Duodenal mucosa (tissue), 2 donors: Measurements from ENCODE around the gene SERPINA3.
"Not testable (repeated sequence)": the region's sequence is repeated elsewhere in the genome, so short reads cannot be mapped to it uniquely, and the experiment has no call there.

Source experiments
- H3K27ac ChIP-seq: one replicate; pipeline ENCODE4 v1.7.0; 2013; ENCODE audit warnings: low read depth, low read length
- H3K27me3 ChIP-seq, 2 donors: one replicate each; pipeline ENCODE4 v1.7.0; 2013; ENCODE audit warnings: low read length in 2 of 2, control low read depth in 1 of 2; ENCODE audit not compliant: insufficient read depth in 2 of 2, control insufficient read depth in 1 of 2
- H3K36me3 ChIP-seq, 2 donors: one replicate each; pipeline ENCODE4 v1.7.0; 2013; ENCODE audit warnings: low read length in 2 of 2, control low read depth in 1 of 2; ENCODE audit not compliant: insufficient read depth in 2 of 2, control insufficient read depth in 1 of 2
- H3K4me1 ChIP-seq, 2 donors: one replicate each; pipeline ENCODE4 v1.7.0; 2013; ENCODE audit warnings: low read length in 2 of 2, control low read depth in 1 of 2; ENCODE audit not compliant: insufficient read depth in 2 of 2, control insufficient read depth in 1 of 2
- H3K4me3 ChIP-seq, 2 donors: one replicate each; pipeline ENCODE4 v1.7.0; 2013; ENCODE audit warnings: low read length in 2 of 2, low read depth in 1 of 2
- H3K9ac ChIP-seq, 2 donors: one replicate each; pipeline ENCODE4 v1.7.0; 2013; ENCODE audit warnings: low read length in 2 of 2, low read depth in 1 of 2
- H3K9me3 ChIP-seq, 2 donors: one replicate each; pipeline ENCODE4 v1.7.0; 2013; ENCODE audit warnings: low read length in 2 of 2, control low read depth in 1 of 2; ENCODE audit not compliant: control insufficient read depth in 1 of 2

The SERPINA3 gene

GRCh38 chr14:94596361-94596760 lies 15.8 kb upstream of the SERPINA3 start:
- Histone ChIP-seq H3K27ac (no peak overlapping the region), H3K36me3 (no peaks in the 10 kb centered on the region), H3K9ac (no peak overlapping the region), H3K27me3 (no peaks in the 10 kb centered on the region), H3K9me3 (no peaks in the 10 kb centered on the region), H3K4me1 (peaks cover 29 to 34% of the 10 kb centered on the region in 2 donors), H3K4me3 (no peak overlapping the region)

GRCh38 chr14:94597788-94598187 lies 14.4 kb upstream of the SERPINA3 start:
- no peaks in the 10 kb centered on the region for H3K9me3 ChIP-seq
- H3K27ac ChIP-seq = no peak overlapping the region
- no peaks in the 10 kb centered on the region for H3K27me3 ChIP-seq
- no peaks in the 10 kb centered on the region for H3K36me3 ChIP-seq
- H3K9ac ChIP-seq = no peak overlapping the region
- H3K4me1 ChIP-seq = peaks cover 37 to 43% of the 10 kb centered on the region in 2 donors
- H3K4me3 ChIP-seq = no peak overlapping the region

GRCh38 chr14:94598506-94598815 lies 13.7 kb upstream of the SERPINA3 start:
- H3K36me3 ChIP-seq = no peaks in the 10 kb centered on the region
- no peaks in the 10 kb centered on the region for H3K9me3 ChIP-seq
- H3K27ac ChIP-seq = peak overlapping the region; percentile 58
- H3K4me3 ChIP-seq = peak overlapping the region in 1 of 2 donors; percentile 19
- H3K9ac ChIP-seq = peak overlapping the region in 1 of 2 donors; percentile 52
- no peaks in the 10 kb centered on the region for H3K27me3 ChIP-seq
- H3K4me1 ChIP-seq = peaks cover 37 to 43% of the 10 kb centered on the region in 2 donors

- Histone ChIP-seq H3K9ac (peak overlapping the region in 1 of 2 donors; percentile 52), H3K4me3 (peak overlapping the region in 1 of 2 donors; percentile 19), H3K27ac (peak overlapping the region; percentile 58), H3K36me3 (no peaks in the 10 kb centered on the region), H3K27me3 (no peaks in the 10 kb centered on the region), H3K9me3 (no peaks in the 10 kb centered on the region), H3K4me1 (peaks cover 37 to 43% of the 10 kb centered on the region in 2 donors)
Measured at GRCh38 chr14:94598816-94599655, 13.2 kb upstream of the SERPINA3 start.

- no peaks in the 10 kb centered on the region for H3K36me3 ChIP-seq
- H3K27ac ChIP-seq = peak overlapping the region; percentile 44
- no peak overlapping the region for H3K4me3 ChIP-seq
- no peaks in the 10 kb centered on the region for H3K27me3 ChIP-seq
- peaks cover 37 to 43% of the 10 kb centered on the region in 2 donors for H3K4me1 ChIP-seq
- H3K9ac ChIP-seq = peak overlapping the region in 1 of 2 donors; percentile 52
- no peaks in the 10 kb centered on the region for H3K9me3 ChIP-seq
Measured at GRCh38 chr14:94599656-94600004, 12.6 kb upstream of the SERPINA3 start.

- Histone ChIP-seq H3K4me1 (peaks cover 37 to 43% of the 10 kb centered on the region in 2 donors), H3K27ac (no peak overlapping the region), H3K9ac (no peak overlapping the region), H3K36me3 (no peaks in the 10 kb centered on the region), H3K27me3 (no peaks in the 10 kb centered on the region), H3K4me3 (no peak overlapping the region), H3K9me3 (no peaks in the 10 kb centered on the region)
Measured at GRCh38 chr14:94600148-94600545, 12.0 kb upstream of the SERPINA3 start.

GRCh38 chr14:94601884-94602391 lies 10.3 kb upstream of the SERPINA3 start:
- no peaks in the 10 kb centered on the region for H3K27me3 ChIP-seq
- no peak overlapping the region for H3K27ac ChIP-seq

GRCh38 chr14:94602722-94603121 lies 9.5 kb upstream of the SERPINA3 start:
- H3K9ac ChIP-seq = no peak overlapping the region
- no peaks in the 10 kb centered on the region for H3K9me3 ChIP-seq
- no peaks in the 10 kb centered on the region for H3K27me3 ChIP-seq
- peaks cover 37 to 43% of the 10 kb centered on the region in 2 donors for H3K4me1 ChIP-seq
- H3K4me3 ChIP-seq = no peak overlapping the region
- H3K36me3 ChIP-seq = no peaks in the 10 kb centered on the region
- no peak overlapping the region for H3K27ac ChIP-seq

More at GRCh38 chr14:94601884-94602391, 10.3 kb upstream of the SERPINA3 start:
- Histone ChIP-seq H3K4me1 (peaks cover 37 to 43% of the 10 kb centered on the region in 2 donors), H3K36me3 (no peaks in the 10 kb centered on the region), H3K4me3 (no peak overlapping the region), H3K9me3 (no peaks in the 10 kb centered on the region), H3K9ac (no peak overlapping the region)

- H3K9me3 ChIP-seq = no peaks in the 10 kb centered on the region
- H3K27me3 ChIP-seq = no peaks in the 10 kb centered on the region
- peaks cover 15 to 17% of the 10 kb centered on the region in 2 donors for H3K4me1 ChIP-seq
- no peak overlapping the region for H3K9ac ChIP-seq
- no peaks in the 10 kb centered on the region for H3K36me3 ChIP-seq
- H3K27ac ChIP-seq = no peak overlapping the region
- H3K4me3 ChIP-seq = no peak overlapping the region
Measured at GRCh38 chr14:94605361-94605760, 6.8 kb upstream of the SERPINA3 start.

- H3K27me3 ChIP-seq, H3K9me3 ChIP-seq, H3K4me1 ChIP-seq, H3K27ac ChIP-seq, H3K9ac ChIP-seq, H3K36me3 ChIP-seq, H3K4me3 ChIP-seq: not testable (repeated sequence)
Measured at GRCh38 chr14:94608966-94609365, 3.2 kb upstream of the SERPINA3 start.
